Effector memory CD8-positive, alpha-beta T cell (primary cell): ENCODE results near the gene CLDN22.

Source experiments
- ATAC-seq: fragments of 150-1000 bp; cut with Tn5 transposase; replicated peaks from 2 replicates; pipeline ENCODE4 v1.10.0; 2021; ENCODE audit warnings: mild to moderate bottlenecking, moderate library complexity
- DNase-seq, 3 experiments: peaks; one replicate each; pipeline ENCODE4 v3.0.0; 2021
- H3K27ac Mint-ChIP-seq, 2 donors: one replicate each; pipeline ENCODE4 v1.8.0; 2022; ENCODE audit warnings: mild to moderate bottlenecking in 2 of 2, mixed read lengths in 2 of 2, moderate library complexity in 2 of 2
- H3K27me3 Mint-ChIP-seq, 2 donors: one replicate each; pipeline ENCODE4 v1.8.0; 2022; ENCODE audit warnings: mixed read lengths in 2 of 2
- H3K36me3 Mint-ChIP-seq: one replicate; pipeline ENCODE4 v1.8.0; 2022; ENCODE audit warnings: mild to moderate bottlenecking, moderate library complexity, mixed read lengths; ENCODE audit not compliant: insufficient read depth
- H3K4me1 Mint-ChIP-seq, 2 donors: one replicate each; pipeline ENCODE4 v1.8.0; 2022; ENCODE audit warnings: low read depth in 2 of 2, mixed read lengths in 2 of 2
- H3K4me3 Mint-ChIP-seq, 2 donors: one replicate each; pipeline ENCODE4 v1.8.0; 2022; ENCODE audit warnings: mild to moderate bottlenecking in 2 of 2, mixed read lengths in 2 of 2, moderate library complexity in 2 of 2
- H3K9me3 Mint-ChIP-seq, 2 donors: one replicate each; pipeline ENCODE4 v1.8.0; 2022; ENCODE audit warnings: mixed read lengths in 2 of 2

The CLDN22 gene

DNA sequence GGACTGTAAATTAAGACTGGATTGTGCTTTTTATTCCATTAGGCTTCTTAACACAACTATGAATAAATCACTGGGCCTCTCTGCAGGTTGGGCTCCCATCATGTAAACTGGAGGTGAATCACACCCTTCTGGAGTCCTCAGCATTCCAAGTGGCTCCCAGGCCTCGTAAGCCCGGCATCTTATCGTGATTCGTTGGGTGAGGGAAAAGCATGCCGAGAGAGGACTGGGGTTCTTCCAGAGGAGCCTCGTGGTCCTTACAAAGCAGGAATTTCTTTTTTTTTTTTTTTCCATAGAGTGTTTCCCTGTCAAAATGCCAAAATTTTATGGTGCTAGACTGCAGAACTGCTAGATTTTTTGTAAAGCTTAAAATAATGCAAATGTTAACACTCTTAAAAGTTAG, 20.0 kb downstream of the CLDN22 start:
- Mint-ChIP-seq H3K9me3 (no peaks in the 10 kb centered on the region), H3K27ac (no peak overlapping the region), H3K36me3 (no peaks in the 10 kb centered on the region), H3K27me3 (peaks cover 9 to 23% of the 10 kb centered on the region in 2 donors), H3K4me1 (no peaks in the 10 kb centered on the region), H3K4me3 (no peak overlapping the region)
- ATAC-seq (no peak), DNase-seq (no peak)

DNA sequence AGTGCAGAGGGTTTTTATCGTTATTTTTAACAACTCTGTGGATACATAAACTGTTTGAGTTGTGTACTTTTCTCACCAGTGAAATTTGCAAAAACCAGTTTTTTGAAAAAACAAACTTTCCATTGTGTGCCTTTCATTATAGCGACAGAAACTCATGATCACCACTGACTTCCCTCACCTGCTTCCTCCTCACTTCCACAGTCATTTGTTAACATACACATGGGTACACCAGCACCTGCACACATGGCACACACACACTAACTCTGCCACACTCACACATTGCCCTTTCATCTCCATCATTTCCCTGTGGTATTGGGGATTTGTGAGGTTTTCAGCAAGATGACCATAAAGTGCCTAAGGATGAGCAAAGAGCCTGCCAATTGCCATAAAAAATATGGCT, 20.6 kb downstream of the CLDN22 start:
- no peak overlapping the region for H3K4me3 Mint-ChIP-seq
- no peaks in the 10 kb centered on the region for H3K4me1 Mint-ChIP-seq
- no peaks in the 10 kb centered on the region for H3K9me3 Mint-ChIP-seq
- peaks cover 9 to 17% of the 10 kb centered on the region in 2 donors for H3K27me3 Mint-ChIP-seq
- DNase-seq (no peak), ATAC-seq (no peak)
- H3K27ac Mint-ChIP-seq, result no peak overlapping the region
- no peaks in the 10 kb centered on the region for H3K36me3 Mint-ChIP-seq

DNA sequence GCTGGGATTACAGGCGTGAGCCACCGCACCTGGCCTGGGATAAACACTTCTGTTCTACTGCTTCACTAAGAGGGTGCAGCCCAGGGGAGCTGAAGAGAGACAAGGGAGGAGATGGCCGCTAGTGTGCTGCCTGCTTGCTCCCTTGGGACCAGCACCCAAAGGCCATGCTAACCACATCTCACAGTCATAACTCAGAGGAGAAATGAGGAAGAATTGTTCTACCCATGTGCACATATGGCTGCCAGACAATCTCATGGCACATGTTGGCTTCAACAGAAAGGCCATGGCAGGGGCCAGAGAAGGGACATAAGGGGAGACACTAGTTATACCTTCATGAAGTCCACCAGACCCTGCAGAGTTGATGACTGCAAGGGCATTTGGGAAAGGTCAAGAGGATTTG, 22.4 kb downstream of the CLDN22 start:
- no peak for DNase-seq
- Mint-ChIP-seq H3K27ac (no peak overlapping the region), H3K9me3 (no peaks in the 10 kb centered on the region), H3K4me3 (no peak overlapping the region), H3K4me1 (no peaks in the 10 kb centered on the region), H3K27me3 (peaks cover 9% of the 10 kb centered on the region in 2 donors), H3K36me3 (no peaks in the 10 kb centered on the region)
- no peak for ATAC-seq

DNA sequence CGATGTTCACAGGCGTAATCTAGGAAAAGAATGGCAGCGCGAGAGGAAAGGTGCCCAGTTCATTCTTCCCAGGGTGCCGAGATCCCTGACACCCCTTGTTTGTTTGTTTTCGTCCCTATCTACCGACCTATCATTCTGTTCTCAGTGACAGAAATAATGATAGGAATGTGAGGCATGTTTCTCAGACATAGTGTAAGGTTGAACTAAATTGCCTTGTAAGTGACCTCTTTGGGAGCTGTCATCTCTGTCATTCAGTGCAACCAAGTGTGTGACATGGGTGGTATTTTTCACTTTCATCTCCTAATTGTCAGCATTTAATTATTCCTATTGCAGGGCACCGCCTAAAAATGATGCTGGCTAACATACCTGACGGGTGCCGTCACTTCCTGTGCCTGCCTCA, 24.4 kb downstream of the CLDN22 start:
- Mint-ChIP-seq H3K9me3 (no peaks in the 10 kb centered on the region), H3K4me1 (no peaks in the 10 kb centered on the region), H3K27ac (no peak overlapping the region), H3K36me3 (peaks cover 3% of the 10 kb centered on the region), H3K27me3 (peaks cover 9% of the 10 kb centered on the region in 2 donors), H3K4me3 (no peak overlapping the region)
- DNase-seq, result no peak
- ATAC-seq, result no peak

DNA sequence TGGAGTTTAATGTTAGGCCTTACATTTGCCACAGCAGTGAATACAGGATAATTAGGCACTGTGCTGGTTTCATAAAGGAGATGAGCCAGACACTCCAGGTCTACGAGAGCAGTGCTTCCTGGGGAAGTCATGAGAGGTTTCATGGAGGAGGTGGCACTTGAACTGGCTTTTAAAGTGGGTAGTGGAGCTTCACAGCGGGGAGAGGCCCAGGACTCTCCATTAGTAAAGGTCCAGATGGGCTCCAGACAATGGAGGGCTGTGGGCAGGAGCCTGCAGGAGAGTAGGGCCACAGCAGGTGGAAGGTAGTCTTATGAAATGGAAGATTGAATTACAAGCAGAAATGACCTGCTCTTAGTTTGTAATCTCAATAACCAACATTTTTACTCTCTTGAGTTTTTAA, 29.0 kb downstream of the CLDN22 start:
- peaks cover 5% of the 10 kb centered on the region for H3K36me3 Mint-ChIP-seq

DNA sequence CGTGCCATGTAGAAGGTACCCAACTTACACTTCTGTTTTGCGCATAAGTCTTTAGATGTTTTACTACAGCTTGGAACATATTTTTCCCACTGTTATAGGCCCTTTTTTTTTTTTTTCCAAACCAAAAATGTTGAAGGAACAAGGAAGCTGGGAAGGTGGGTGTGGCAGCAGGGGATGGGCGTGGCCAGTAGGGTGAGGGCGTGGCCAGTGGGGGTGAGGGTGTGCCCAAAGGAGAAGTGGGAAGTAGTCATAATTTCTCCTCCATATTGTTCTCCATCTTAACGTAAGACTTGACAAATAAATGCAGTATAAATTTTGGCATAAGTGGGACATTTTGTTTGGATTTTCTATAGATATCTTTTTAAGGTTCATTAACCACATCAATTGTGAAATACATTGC, 30.4 kb downstream of the CLDN22 start:
- Mint-ChIP-seq H3K27me3 (peaks cover 8 to 11% of the 10 kb centered on the region in 2 donors), H3K36me3 (peaks cover 7% of the 10 kb centered on the region), H3K4me3 (no peak overlapping the region), H3K9me3 (no peaks in the 10 kb centered on the region), H3K27ac (no peak overlapping the region), H3K4me1 (peaks cover 0 to 3% of the 10 kb centered on the region in 2 donors)
- DNase-seq (no peak), ATAC-seq (no peak)

More for the DNA sequence above, 29.0 kb downstream of the CLDN22 start:
- DNase-seq (no peak), ATAC-seq (no peak)
- Mint-ChIP-seq H3K4me3 (no peak overlapping the region), H3K27me3 (peaks cover 7 to 8% of the 10 kb centered on the region in 2 donors), H3K4me1 (peaks cover 0 to 3% of the 10 kb centered on the region in 2 donors), H3K9me3 (no peaks in the 10 kb centered on the region), H3K27ac (no peak overlapping the region)

DNA sequence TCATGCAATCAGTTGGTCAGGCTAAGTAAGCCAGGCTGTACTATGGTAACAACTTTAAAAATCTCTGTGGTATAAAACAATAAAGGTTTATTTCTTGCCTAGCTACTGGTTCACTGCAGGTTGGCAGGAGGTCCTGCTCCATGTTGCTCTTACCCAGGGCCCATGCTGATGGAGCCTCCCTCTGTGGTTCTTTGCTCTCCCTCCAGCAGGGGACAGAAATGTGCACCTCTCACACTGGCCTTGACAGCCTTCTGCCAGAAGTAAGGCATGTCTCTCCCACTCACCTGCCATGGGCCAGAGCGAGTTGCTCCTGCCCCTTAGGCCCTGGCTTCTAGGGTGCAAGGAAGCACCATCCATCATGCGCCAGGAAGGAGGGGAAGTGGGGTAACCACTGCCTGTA, 31.1 kb downstream of the CLDN22 start:
- Mint-ChIP-seq H3K36me3 (peaks cover 7% of the 10 kb centered on the region), H3K27ac (no peak overlapping the region), H3K9me3 (no peaks in the 10 kb centered on the region), H3K4me1 (peaks cover 0 to 3% of the 10 kb centered on the region in 2 donors), H3K27me3 (peaks cover 8 to 11% of the 10 kb centered on the region in 2 donors), H3K4me3 (no peak overlapping the region)
- ATAC-seq, result no peak
- DNase-seq, result no peak

DNA sequence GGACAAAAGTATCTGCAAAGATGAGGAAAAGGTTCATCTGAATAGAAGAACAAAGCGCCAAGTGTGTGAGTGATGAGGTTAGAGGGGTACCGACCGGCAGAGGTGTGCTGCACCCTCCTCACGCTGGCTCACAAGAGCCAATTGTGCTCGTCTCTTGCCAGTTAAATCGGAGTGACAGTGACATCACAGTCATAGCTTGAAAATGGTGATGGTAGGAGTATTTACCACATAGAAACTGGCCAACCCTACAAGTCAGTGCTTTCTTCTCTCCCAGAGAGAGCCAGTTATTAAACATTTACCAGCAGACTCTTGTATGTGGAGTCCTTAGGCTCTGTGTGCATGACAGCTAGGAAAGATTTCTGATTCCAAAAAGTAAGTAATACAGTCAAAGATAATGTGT, 32.4 kb downstream of the CLDN22 start:
- Mint-ChIP-seq H3K27ac (no peak overlapping the region), H3K27me3 (peaks cover 8 to 12% of the 10 kb centered on the region in 2 donors), H3K4me1 (peaks cover 0 to 3% of the 10 kb centered on the region in 2 donors), H3K36me3 (peaks cover 7% of the 10 kb centered on the region), H3K9me3 (no peaks in the 10 kb centered on the region), H3K4me3 (no peak overlapping the region)
- DNase-seq, result no peak
- no peak for ATAC-seq

DNA sequence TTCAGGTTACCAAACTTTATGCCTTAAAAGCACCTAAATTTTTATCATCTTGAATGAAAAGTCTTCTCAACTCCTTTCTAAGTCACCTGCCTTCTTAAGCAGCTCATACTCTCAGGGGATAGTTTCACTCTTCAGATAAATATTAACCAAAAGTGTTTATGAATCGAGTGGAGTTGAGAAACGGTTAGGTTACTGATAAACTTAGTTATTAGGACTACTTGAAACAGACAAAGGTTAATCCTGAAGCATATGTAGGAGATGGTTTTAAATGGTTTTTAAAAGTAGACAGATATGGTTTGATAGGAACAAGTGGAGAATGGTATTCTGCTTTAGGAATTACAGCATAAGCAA, 32.8 kb downstream of the CLDN22 start:
- Mint-ChIP-seq H3K4me3 (no peak overlapping the region), H3K36me3 (peaks cover 7% of the 10 kb centered on the region), H3K27me3 (peaks cover 8 to 16% of the 10 kb centered on the region in 2 donors), H3K27ac (no peak overlapping the region), H3K9me3 (no peaks in the 10 kb centered on the region), H3K4me1 (peaks cover 0 to 3% of the 10 kb centered on the region in 2 donors)
- no peak for DNase-seq
- ATAC-seq, result no peak

DNA sequence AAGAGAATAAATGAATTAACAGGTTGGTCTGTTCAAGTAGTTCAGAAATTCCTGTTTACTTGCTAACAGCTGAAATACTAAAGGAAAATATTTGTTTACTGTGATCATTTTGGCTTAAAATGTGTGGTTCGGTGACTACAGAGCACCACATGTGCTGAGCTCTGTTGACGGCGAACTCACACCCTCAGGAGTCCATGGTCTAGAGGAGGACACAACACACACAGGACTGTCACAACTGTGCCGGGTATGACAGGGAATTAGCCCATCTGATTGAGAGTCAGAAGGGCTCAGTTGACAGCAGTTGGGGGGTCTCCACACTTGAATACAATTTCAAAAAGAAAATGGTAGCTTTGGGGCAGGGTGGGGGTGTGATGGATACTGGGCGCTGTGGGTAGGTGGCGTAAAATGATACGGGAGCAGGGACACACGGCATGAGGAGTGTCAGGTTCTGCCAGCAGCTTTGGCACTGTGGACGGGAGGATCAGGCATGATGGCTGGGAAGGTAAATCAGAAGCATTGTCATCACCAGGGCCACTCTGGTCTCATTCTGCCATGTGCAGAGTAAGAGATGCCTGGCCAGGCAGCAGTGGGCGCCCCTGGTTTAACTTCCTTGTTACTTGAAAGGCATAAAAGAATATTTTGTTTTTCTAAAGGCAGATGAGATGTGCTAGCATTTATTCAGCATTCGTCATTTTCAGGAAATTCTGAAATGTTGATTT, 33.3 kb downstream of the CLDN22 start:
- peaks cover 7% of the 10 kb centered on the region for H3K36me3 Mint-ChIP-seq
- ATAC-seq (no peak), DNase-seq (no peak)
- H3K9me3 Mint-ChIP-seq, result no peaks in the 10 kb centered on the region
- no peak overlapping the region for H3K27ac Mint-ChIP-seq
- peaks cover 8 to 17% of the 10 kb centered on the region in 2 donors for H3K27me3 Mint-ChIP-seq
- no peak overlapping the region for H3K4me3 Mint-ChIP-seq
- H3K4me1 Mint-ChIP-seq, result peaks cover 0 to 3% of the 10 kb centered on the region in 2 donors

DNA sequence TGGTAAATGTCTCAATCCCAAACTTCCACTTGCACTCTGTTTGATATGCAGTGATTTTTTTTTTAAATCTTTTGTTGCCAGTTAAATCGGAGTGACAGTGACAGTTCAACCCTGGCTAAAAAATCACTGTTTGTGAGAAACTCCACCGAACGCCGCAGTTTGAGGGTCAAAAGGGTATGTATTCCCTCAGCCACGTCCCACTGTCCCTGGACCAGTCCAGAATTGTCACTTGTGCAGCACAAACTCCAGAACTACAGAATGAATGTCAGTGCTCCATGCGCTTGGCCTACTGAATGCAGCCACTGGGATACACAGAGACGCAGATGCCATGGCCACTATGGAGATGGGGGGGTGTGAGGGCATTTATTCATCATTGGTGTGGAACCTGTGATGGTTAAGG, 34.2 kb downstream of the CLDN22 start:
- H3K4me3 Mint-ChIP-seq, result no peak overlapping the region
- no peaks in the 10 kb centered on the region for H3K9me3 Mint-ChIP-seq
- no peak overlapping the region for H3K27ac Mint-ChIP-seq
- H3K4me1 Mint-ChIP-seq, result peaks cover 0 to 3% of the 10 kb centered on the region in 2 donors
- ATAC-seq (no peak), DNase-seq (no peak)
- H3K36me3 Mint-ChIP-seq, result peaks cover 5% of the 10 kb centered on the region
- peaks cover 8 to 17% of the 10 kb centered on the region in 2 donors for H3K27me3 Mint-ChIP-seq

DNA sequence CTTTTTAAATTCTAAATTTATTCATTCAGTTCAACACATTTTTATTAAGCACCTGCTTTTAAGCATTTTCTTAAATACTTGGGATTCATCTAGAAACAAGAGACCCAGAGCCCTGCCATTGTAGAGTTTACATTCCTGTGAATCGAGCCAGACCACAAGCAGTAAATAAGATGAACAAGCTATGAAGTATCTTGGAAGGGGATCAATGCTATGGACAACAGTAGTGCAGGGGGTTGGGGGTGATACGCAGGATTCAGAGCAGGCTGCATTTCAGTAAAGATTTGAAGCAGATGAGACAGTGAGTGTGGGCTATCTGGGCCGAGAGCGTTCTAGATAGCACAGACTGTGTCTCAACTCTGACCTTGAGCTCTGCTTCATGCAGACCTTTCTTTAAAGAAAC, 35.1 kb downstream of the CLDN22 start:
- ATAC-seq, result no peak

DNA sequence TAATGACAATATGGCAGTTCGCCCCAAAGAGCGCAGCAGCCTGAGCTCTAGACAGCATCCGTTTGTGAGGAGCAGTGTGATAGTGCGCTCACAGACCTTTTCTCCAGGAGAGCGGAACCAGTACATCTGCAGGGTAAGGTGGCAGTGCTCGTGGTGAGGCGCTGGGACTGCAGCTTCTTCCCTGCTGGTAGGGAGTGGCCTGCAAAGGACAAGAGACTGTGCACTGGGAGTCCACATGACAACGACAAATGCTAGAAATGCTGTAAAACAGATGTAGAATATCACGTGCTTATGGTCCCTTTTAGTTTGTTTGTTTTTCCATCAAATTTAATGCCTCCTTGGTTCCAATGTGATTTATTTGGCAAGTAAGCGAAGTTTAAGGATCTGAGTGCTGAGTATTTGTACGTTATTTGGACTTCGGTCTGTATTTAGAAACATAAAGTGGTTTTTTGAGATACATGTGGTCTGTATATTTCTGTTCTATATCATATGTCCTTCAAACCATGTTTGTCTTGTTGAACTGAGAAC, 35.8 kb downstream of the CLDN22 start:
- DNase-seq, result no peak
- Mint-ChIP-seq H3K27ac (no peak overlapping the region), H3K36me3 (peaks cover 5% of the 10 kb centered on the region), H3K27me3 (peaks cover 8 to 23% of the 10 kb centered on the region in 2 donors), H3K9me3 (no peaks in the 10 kb centered on the region), H3K4me1 (peaks cover 0 to 3% of the 10 kb centered on the region in 2 donors), H3K4me3 (no peak overlapping the region)
- no peak for ATAC-seq

More for the DNA sequence above, 35.1 kb downstream of the CLDN22 start:
- H3K4me3 Mint-ChIP-seq, result no peak overlapping the region
- peaks cover 0 to 3% of the 10 kb centered on the region in 2 donors for H3K4me1 Mint-ChIP-seq
- no peak for DNase-seq
- H3K9me3 Mint-ChIP-seq, result no peaks in the 10 kb centered on the region
- H3K27ac Mint-ChIP-seq, result no peak overlapping the region
- peaks cover 8 to 23% of the 10 kb centered on the region in 2 donors for H3K27me3 Mint-ChIP-seq
- peaks cover 5% of the 10 kb centered on the region for H3K36me3 Mint-ChIP-seq

DNA sequence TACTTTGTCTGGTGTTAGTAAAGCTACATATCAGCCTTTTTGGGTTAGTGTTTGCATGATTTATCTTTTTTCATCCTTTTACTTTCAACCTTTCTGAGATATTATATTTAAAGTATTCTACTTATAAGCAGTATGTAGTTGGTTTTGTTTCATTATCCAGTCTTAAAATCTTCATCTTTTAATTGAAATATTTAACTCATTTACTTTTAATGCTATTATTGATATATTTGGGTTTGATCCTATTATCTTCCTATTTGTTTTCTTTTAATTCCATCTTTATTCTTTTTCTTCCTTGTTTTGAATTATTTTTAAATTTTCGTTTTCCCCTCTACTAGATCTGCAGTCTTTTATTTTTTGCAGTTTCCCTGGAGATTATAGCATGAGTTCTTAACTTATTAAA, 44.0 kb downstream of the CLDN22 start:
- H3K36me3 Mint-ChIP-seq, result no peaks in the 10 kb centered on the region
- ATAC-seq, result no peak
- H3K9me3 Mint-ChIP-seq, result no peaks in the 10 kb centered on the region

More for the DNA sequence above, 44.0 kb downstream of the CLDN22 start:
- H3K4me3 Mint-ChIP-seq, result no peak overlapping the region
- H3K27ac Mint-ChIP-seq, result no peak overlapping the region
- no peaks in the 10 kb centered on the region for H3K4me1 Mint-ChIP-seq
- no peak for DNase-seq
- peaks cover 0 to 13% of the 10 kb centered on the region in 2 donors for H3K27me3 Mint-ChIP-seq
